Neural progenitor cell (in vitro differentiated cells): ENCODE results near the gene QRFPR. TPM values are rescaled to one million over a fixed set of nuclear protein-coding genes. Genes with fewer than 3 reads are reported as not detected.

Experiments
- DNase-seq: peaks from one replicate; pipeline ENCODE4 v3.0.0-alpha.2; 2016; ENCODE audit warnings: low spot score
- H2AFZ ChIP-seq: fragments of 200-600 bp; sonication (generic); replicated peaks from 2 replicates; pipeline ENCODE4 v1.6.1; 2016; ENCODE audit warnings: antibody characterized with exemption
- H3F3A ChIP-seq: fragments of 200-600 bp; sonication (generic); 2 replicates; pipeline ENCODE4 v1.6.1; 2016; ENCODE audit warnings: antibody characterized with exemption, low read depth
- H3K27ac ChIP-seq: fragments of 200-600 bp; sonication (generic); 2 replicates; pipeline ENCODE4 v1.5.1; 2016; ENCODE audit warnings: mild to moderate bottlenecking
- H3K27me3 ChIP-seq: fragments of 200-600 bp; sonication (generic); 2 replicates; pipeline ENCODE4 v1.6.1; 2016; ENCODE audit warnings: mild to moderate bottlenecking, moderate library complexity
- H3K36me3 ChIP-seq: fragments of 200-600 bp; sonication (generic); 2 replicates; pipeline ENCODE4 v1.5.1; 2016
- H3K4me1 ChIP-seq: fragments of 200-600 bp; sonication (generic); 2 replicates; pipeline ENCODE4 v1.6.1; 2016; ENCODE audit warnings: mixed run types
- H3K4me2 ChIP-seq: fragments of 200-600 bp; sonication (generic); 2 replicates; pipeline ENCODE4 v1.6.1; 2016
- H3K4me3 ChIP-seq: fragments of 200-600 bp; sonication (generic); 2 replicates; pipeline ENCODE4 v1.5.1; 2016
- H3K79me2 ChIP-seq: fragments of 200-600 bp; sonication (generic); 2 replicates; pipeline ENCODE4 v1.6.1; 2016; ENCODE audit warnings: low read depth
- H3K9ac ChIP-seq: fragments of 200-600 bp; sonication (generic); 2 replicates; pipeline ENCODE4 v1.6.1; 2016
- H3K9me3 ChIP-seq: fragments of 200-600 bp; sonication (generic); 2 replicates; pipeline ENCODE4 v1.5.1; 2016; ENCODE audit warnings: low read depth
- H4K20me1 ChIP-seq: fragments of 200-600 bp; sonication (generic); 2 replicates; pipeline ENCODE4 v1.6.1; 2016; ENCODE audit warnings: low read depth
- H3K27ac Mint-ChIP-seq: 3 replicates; pipeline ENCODE4 v1.8.0; 2021; ENCODE audit warnings: mixed read lengths
- H3K27me3 Mint-ChIP-seq: 2 replicates; pipeline ENCODE4 v1.8.0; 2022; ENCODE audit warnings: low read depth, mild to moderate bottlenecking, inconsistent platforms, moderate library complexity, mixed read lengths; ENCODE audit not compliant: insufficient read depth
- H3K36me3 Mint-ChIP-seq: 3 replicates; pipeline ENCODE4 v1.8.0; 2021; ENCODE audit warnings: mixed read lengths
- H3K4me1 Mint-ChIP-seq: 3 replicates; pipeline ENCODE4 v1.8.0; 2021; ENCODE audit warnings: mixed read lengths
- H3K4me3 Mint-ChIP-seq: 3 replicates; pipeline ENCODE4 v1.8.0; 2021; ENCODE audit warnings: mild to moderate bottlenecking, moderate library complexity, mixed read lengths
- H3K9me3 Mint-ChIP-seq: 3 replicates; pipeline ENCODE4 v1.8.0; 2020; ENCODE audit warnings: mixed read lengths
- CTCF ChIP-seq: fragments of 200-600 bp; sonication (generic); IDR thresholded peaks from 2 replicates; pipeline ENCODE4 v1.5.1; 2017; ENCODE audit warnings: antibody characterized with exemption, mild to moderate bottlenecking
- EZH2 ChIP-seq: fragments of 200-600 bp; sonication (generic); IDR thresholded peaks from 2 replicates; pipeline ENCODE4 v1.6.1; 2017; ENCODE audit warnings: antibody characterized with exemption, mild to moderate bottlenecking, moderate library complexity
- EZH2phosphoT487 ChIP-seq: fragments of 200-600 bp; sonication (generic); IDR thresholded peaks from 2 replicates; pipeline ENCODE4 v1.6.1; 2017; ENCODE audit warnings: antibody characterized with exemption
- total RNA-seq: library from RNA; depleted of rRNA; stranded (reverse); fragments of >200 nt; gene quantifications from 2 replicates; pipeline ENCODE4 v1.2.3, GENCODE V29; 2015; ENCODE audit warnings: low replicate concordance

The QRFPR gene
- total RNA-seq: 0.25 TPM in 1 of 2 replicates, not detected in the other

GRCh38 chr4:121380776-121381462, at the start of gene QRFPR:
QRFPR (minus strand) TSS chr4:121381018; CDS start chr4:121380647, 371 bp downstream.
- peaks cover 4% of the 10 kb centered on the region for H3K9me3 Mint-ChIP-seq
- H3K9ac ChIP-seq: no peak within 1 kb of the TSS
- H3K36me3 ChIP-seq: no peaks in the 10 kb centered on the region
- H3K4me2 ChIP-seq: peak within 1 kb of the TSS; percentile 86
- peak within 1 kb of the TSS; percentile 49 for H3K4me3 ChIP-seq
- DNase-seq: peak; percentile 52
- H3K27ac Mint-ChIP-seq: no peak within 1 kb of the TSS
- peaks cover 8% of the 10 kb centered on the region for H3K4me1 Mint-ChIP-seq
- H3K4me1 ChIP-seq: no peaks in the 10 kb centered on the region
- H3K79me2 ChIP-seq: no peaks in the 10 kb centered on the region
- H3K4me3 Mint-ChIP-seq: peak within 1 kb of the TSS; percentile 89
- peaks cover 88% of the 10 kb centered on the region for H3K27me3 ChIP-seq
- peaks cover 29% of the 10 kb centered on the region for H3K27me3 Mint-ChIP-seq
- no peak within 1 kb of the TSS for H3K27ac ChIP-seq
- no peaks in the 10 kb centered on the region for H3K36me3 Mint-ChIP-seq
- no peaks in the 10 kb centered on the region for H3F3A ChIP-seq
- peak within 1 kb of the TSS; percentile 98 for H2AFZ ChIP-seq
- TF ChIP-seq EZH2phosphoT487 (no peak), CTCF (no peak), EZH2 (peak; percentile 27)
- no peaks in the 10 kb centered on the region for H4K20me1 ChIP-seq
- no peaks in the 10 kb centered on the region for H3K9me3 ChIP-seq

GRCh38 chr4:121428721-121429120, 47.9 kb upstream of the QRFPR start:
- Histone ChIP-seq H3K36me3 (no peaks in the 10 kb centered on the region), H3K27me3 (no peaks in the 10 kb centered on the region), H3K4me1 (no peaks in the 10 kb centered on the region), H3K27ac (no peak overlapping the region), H3F3A (no peaks in the 10 kb centered on the region), H3K79me2 (no peaks in the 10 kb centered on the region), H3K9ac (no peak overlapping the region), H3K9me3 (no peaks in the 10 kb centered on the region), H3K4me2 (no peak overlapping the region), H2AFZ (no peak overlapping the region), H3K4me3 (no peak overlapping the region), H4K20me1 (no peaks in the 10 kb centered on the region)
- H3K9me3 Mint-ChIP-seq: peaks cover 8% of the 10 kb centered on the region
- no peak overlapping the region for H3K4me3 Mint-ChIP-seq
- H3K4me1 Mint-ChIP-seq: peaks cover 5% of the 10 kb centered on the region
- H3K36me3 Mint-ChIP-seq: no peaks in the 10 kb centered on the region
- H3K27ac Mint-ChIP-seq: no peak overlapping the region
- H3K27me3 Mint-ChIP-seq: peaks cover 2% of the 10 kb centered on the region
- TF ChIP-seq CTCF (no peak), EZH2 (no peak), EZH2phosphoT487 (no peak)
- no peak for DNase-seq

- no peaks in the 10 kb centered on the region for H3F3A ChIP-seq
- H3K27me3 ChIP-seq: no peaks in the 10 kb centered on the region
- H3K4me3 ChIP-seq: no peak overlapping the region
- Mint-ChIP-seq H3K36me3 (no peaks in the 10 kb centered on the region), H3K9me3 (no peaks in the 10 kb centered on the region), H3K4me1 (no peaks in the 10 kb centered on the region), H3K27me3 (no peaks in the 10 kb centered on the region), H3K4me3 (no peak overlapping the region), H3K27ac (no peak overlapping the region)
- peak; percentile 35 for DNase-seq
- H3K79me2 ChIP-seq: no peaks in the 10 kb centered on the region
- no peak overlapping the region for H2AFZ ChIP-seq
- H3K9ac ChIP-seq: no peak overlapping the region
- H3K9me3 ChIP-seq: no peaks in the 10 kb centered on the region
- H3K36me3 ChIP-seq: no peaks in the 10 kb centered on the region
- no peaks in the 10 kb centered on the region for H4K20me1 ChIP-seq
- H3K4me1 ChIP-seq: no peaks in the 10 kb centered on the region
- no peak overlapping the region for H3K4me2 ChIP-seq
- no peak overlapping the region for H3K27ac ChIP-seq
- no peak for TF ChIP-seq EZH2phosphoT487
- TF ChIP-seq CTCF: peak; percentile 67
- TF ChIP-seq EZH2: no peak
These were observed 40.8 kb upstream of the QRFPR start for GRCh38 chr4:121421594-121421993.
